Muscle layer of colon (tissue), 2 donors: ENCODE data around the gene STK10.

Experiments used
- H3K27ac ChIP-seq: one replicate; pipeline ENCODE4 v1.7.0; 2013; ENCODE audit warnings: low read depth, mild to moderate bottlenecking, low read length, moderate library complexity
- H3K27me3 ChIP-seq, 2 donors: one replicate each; pipeline ENCODE4 v1.7.0; 2013; ENCODE audit warnings: low read length in 2 of 2, mild to moderate bottlenecking in 2 of 2; ENCODE audit not compliant: insufficient read depth in 2 of 2, control insufficient read depth in 1 of 2
- H3K36me3 ChIP-seq: one replicate; pipeline ENCODE4 v1.7.0; 2013; ENCODE audit warnings: mild to moderate bottlenecking, low read length; ENCODE audit not compliant: insufficient read depth
- H3K4me1 ChIP-seq: one replicate; pipeline ENCODE4 v1.7.0; 2013; ENCODE audit warnings: mild to moderate bottlenecking, low read length; ENCODE audit not compliant: insufficient read depth
- H3K4me3 ChIP-seq, 2 donors: one replicate each; pipeline ENCODE4 v1.7.0; 2013; ENCODE audit warnings: low read length in 2 of 2, low read depth in 1 of 2, mild to moderate bottlenecking in 1 of 2, moderate library complexity in 1 of 2
- H3K9ac ChIP-seq: one replicate; pipeline ENCODE4 v1.7.0; 2013; ENCODE audit warnings: low read length
- H3K9me3 ChIP-seq: one replicate; pipeline ENCODE4 v1.7.0; 2013; ENCODE audit warnings: mild to moderate bottlenecking, low read length
- donor health status: abdominal sarcoma.
- donor health status: Adenocarcinoma of cecum.

Gene STK10

DNA sequence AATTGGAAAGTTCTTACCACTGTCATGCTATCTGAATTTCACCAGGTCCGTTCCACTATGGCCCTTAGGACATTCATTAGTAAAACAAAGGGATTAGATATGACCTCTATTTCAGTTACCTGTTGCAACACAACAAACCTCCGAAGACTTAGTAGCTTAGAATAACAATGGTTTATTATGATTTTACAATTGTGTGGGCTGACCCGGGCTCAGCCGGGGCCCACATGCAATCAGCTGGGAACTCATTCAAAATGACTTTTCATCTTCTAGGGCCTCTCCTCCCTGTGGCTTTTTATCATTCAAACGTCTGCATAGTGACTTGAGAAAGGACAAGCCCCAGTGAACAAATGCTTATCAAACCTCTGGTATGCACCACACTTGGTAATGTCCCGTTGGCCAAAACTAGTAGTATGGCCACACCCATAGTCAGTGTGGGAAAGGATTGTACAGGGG lies 179.3 kb downstream of the STK10 start:
- H3K4me3 ChIP-seq: no peak overlapping the region
- H3K9me3 ChIP-seq: no peaks in the 10 kb centered on the region
- peaks cover 21% of the 10 kb centered on the region for H3K4me1 ChIP-seq
- no peak overlapping the region for H3K27ac ChIP-seq
- no peaks in the 10 kb centered on the region for H3K36me3 ChIP-seq
- H3K9ac ChIP-seq: no peak overlapping the region
- no peaks in the 10 kb centered on the region for H3K27me3 ChIP-seq

DNA sequence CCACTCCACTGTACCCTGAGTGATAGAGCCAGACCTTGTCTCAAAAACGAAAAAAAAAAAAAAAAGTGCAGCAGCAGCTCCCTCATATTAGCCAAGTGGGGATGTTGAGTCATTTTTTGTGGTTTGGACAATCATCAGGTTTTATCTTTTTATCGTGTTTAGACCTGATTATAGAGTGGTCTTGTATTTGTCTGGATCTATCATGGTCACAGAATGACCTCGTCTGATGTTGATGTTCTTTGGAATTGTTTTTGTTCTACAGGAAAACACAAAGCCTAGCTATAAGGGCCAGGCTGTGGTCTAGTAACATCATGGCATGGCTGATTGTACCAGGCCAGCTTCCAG lies 179.9 kb downstream of the STK10 start:
- Histone ChIP-seq H3K27ac (no peak overlapping the region), H3K9ac (no peak overlapping the region), H3K4me3 (no peak overlapping the region), H3K36me3 (no peaks in the 10 kb centered on the region), H3K27me3 (no peaks in the 10 kb centered on the region), H3K4me1 (peaks cover 27% of the 10 kb centered on the region), H3K9me3 (no peaks in the 10 kb centered on the region)

DNA sequence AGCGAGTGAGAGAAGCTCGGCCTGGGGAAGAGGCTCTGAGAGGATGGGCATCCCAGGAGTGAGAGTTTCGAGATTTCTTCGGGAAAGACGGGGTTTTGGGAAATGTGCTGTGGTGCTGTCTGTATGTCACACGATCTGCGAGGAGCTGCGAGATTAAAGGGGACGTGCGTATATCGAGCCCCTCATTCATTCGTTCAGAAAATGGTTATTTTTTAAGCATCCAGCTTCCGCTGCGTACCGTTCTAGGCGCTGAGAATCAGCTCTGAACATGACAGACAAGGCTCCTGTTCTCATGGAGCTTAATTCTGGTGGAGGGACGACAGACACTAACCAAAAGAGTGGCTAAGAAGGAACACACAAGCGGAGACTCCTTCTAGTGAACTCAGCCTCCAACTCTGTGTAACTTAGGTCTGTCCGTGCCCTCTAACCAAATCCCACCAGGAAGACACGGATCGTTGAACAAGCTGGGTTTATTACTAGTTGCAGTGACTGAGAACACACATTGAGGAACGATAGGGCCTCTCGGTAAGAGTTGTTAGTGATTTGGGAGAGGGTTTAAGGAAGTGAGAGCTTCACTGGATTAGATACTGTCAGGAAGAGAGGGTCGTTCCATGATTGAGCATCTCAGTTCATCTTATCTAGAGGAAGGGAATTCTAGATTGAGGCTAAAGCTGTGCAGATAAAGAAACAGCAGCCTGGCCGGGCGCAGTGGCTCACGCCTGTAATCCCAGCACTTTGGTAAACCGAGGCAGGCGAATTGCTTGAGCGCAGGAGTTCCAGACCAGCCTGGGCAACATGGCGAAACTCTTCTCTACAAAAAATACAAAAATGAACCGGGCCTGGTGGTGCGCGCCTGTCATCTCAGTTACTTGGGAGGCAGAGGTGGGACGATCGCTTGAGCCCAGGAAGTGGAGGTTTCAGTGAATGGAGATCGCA lies 180.6 kb downstream of the STK10 start:
- Histone ChIP-seq H3K36me3 (no peaks in the 10 kb centered on the region), H3K9ac (peak overlapping the region; percentile 94), H3K9me3 (no peaks in the 10 kb centered on the region), H3K4me1 (peaks cover 27% of the 10 kb centered on the region), H3K27ac (peak overlapping the region; percentile 94), H3K4me3 (peak overlapping the region; percentile 89 to 99), H3K27me3 (no peaks in the 10 kb centered on the region)

DNA sequence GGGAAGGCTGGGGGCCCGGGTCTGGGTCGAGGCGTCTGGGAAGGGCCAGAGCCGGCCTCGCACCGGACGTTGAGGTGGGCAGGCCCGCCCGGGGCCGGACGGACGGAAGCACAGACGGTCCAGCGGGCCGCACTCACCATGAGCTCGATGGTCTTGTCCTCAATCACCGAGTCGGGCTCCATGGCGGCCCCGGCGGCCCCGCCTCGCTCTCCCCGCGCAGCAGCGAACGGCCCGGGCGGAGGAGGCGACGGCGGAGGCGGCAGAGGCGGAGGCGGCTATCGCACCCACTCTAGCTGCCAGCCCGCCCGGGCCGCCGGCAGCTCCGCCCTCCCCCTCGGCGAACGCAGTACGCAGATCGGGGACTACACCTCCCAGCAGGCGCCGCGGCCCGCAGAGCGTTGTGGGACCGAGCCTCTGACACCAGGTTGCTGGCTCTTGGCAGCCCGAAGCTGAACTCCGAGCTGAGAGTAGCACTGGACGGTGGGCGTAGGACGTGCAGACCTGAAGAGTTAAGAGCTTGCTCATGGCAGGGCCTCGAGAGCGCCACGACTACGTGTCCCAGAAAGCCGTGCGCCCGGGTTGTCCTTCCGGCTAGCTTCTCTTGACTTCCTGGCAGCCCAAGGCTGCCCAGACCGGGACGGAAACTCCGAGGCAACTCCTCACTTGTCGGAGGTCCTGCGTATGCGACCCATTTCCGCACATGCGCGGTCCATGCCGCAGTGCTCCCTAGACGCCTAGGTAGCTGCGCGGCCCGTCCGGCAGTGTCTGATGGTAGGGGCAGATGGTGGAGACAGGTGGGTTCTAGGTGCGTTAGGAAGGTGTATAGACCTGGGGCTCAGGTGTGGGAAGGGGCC lies 181.5 kb downstream of the STK10 start, which contains the start of gene FBXW11:
Gene FBXW11 (minus strand): TSS at position 318 of the 854 bp plus-strand sequence. CDS start 136 bp downstream, at position 182.
- Histone ChIP-seq H3K9me3 (no peaks in the 10 kb centered on the region), H3K9ac (peak within 1 kb of the TSS; percentile 94), H3K27ac (peak within 1 kb of the TSS; percentile 94), H3K27me3 (no peaks in the 10 kb centered on the region), H3K36me3 (no peaks in the 10 kb centered on the region), H3K4me3 (peak within 1 kb of the TSS; percentile 89 to 99), H3K4me1 (peaks cover 31% of the 10 kb centered on the region)

DNA sequence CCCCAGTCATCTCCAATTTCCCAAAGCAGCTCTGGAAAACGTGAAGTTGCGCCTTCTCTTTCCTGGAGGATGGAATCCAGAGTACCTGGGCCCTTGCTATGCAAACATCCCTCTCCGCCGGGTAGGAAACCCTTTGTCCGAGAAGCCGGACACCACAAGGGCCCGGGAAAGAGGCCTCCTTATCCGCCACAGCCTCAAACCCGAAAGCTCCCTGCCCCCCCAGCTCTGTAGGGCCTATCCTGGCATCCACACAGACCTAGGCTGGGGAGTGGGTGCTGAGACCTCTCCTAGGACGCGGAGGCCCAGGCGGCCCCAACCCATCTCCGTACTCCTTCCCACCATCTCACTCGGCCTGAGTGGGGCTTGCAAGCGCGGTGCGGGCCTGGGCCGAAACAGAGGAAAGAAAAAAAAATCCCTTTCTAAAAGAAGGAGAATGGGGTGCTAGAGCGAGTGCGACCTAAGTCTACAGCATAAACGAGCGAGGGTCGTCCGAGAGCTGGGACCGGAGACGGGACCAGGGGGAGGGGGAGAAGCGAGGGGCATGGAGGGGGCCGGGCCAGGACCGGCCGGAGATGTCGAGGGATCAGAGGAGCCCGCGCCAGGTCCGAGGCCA lies 182.2 kb downstream of the STK10 start:
- Histone ChIP-seq H3K27me3 (no peaks in the 10 kb centered on the region), H3K4me1 (peaks cover 33% of the 10 kb centered on the region), H3K9ac (peak overlapping the region; percentile 94), H3K27ac (peak overlapping the region; percentile 94), H3K36me3 (no peaks in the 10 kb centered on the region), H3K9me3 (no peaks in the 10 kb centered on the region), H3K4me3 (peak overlapping the region; percentile 89 to 99)

DNA sequence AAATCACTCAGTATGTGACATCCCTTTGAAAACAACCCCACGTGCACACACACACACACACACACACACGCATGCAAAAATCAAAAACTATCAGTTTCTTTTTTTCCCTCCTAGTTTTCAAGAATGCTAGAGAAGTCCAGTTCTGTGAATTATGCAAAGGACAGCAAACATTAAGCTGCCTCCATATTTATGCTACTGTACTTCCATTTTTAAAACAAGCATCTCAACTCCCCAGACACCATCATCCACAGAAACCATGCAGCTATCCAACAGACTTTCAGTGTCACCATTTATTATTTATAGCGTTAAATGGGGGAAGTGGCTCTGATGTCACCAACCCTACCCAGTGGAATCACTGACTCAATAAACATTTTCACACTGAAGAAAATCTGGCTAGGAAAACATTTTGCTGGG lies 183.2 kb downstream of the STK10 start:
- H3K36me3 ChIP-seq: no peaks in the 10 kb centered on the region
- H3K27ac ChIP-seq: peak overlapping the region; percentile 94
- H3K9ac ChIP-seq: peak overlapping the region; percentile 94
- peak overlapping the region; percentile 89 to 99 for H3K4me3 ChIP-seq
- H3K9me3 ChIP-seq: no peaks in the 10 kb centered on the region
- no peaks in the 10 kb centered on the region for H3K27me3 ChIP-seq
- peaks cover 43% of the 10 kb centered on the region for H3K4me1 ChIP-seq

DNA sequence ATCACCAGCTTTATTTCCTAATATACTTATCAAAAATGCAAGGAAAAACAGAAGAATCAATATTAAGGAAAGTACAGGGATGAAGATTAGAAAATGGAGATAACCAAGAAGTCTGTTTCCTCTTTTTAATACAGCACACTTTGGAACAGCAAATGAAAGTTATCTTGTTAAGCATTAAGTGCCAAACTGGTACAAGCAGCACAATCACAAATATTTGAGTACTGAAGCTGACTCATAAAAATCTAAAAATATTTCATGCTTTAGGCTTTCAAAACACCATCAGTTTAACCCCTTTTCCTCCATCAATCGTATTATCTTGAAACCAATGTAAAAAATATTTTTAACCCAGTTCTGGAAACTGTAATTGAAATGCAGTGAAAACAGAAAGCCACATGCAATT lies 184.3 kb downstream of the STK10 start:
- Histone ChIP-seq H3K9ac (no peak overlapping the region), H3K27ac (no peak overlapping the region), H3K4me1 (peaks cover 44% of the 10 kb centered on the region), H3K27me3 (no peaks in the 10 kb centered on the region), H3K36me3 (no peaks in the 10 kb centered on the region), H3K9me3 (no peaks in the 10 kb centered on the region), H3K4me3 (no peak overlapping the region)

DNA sequence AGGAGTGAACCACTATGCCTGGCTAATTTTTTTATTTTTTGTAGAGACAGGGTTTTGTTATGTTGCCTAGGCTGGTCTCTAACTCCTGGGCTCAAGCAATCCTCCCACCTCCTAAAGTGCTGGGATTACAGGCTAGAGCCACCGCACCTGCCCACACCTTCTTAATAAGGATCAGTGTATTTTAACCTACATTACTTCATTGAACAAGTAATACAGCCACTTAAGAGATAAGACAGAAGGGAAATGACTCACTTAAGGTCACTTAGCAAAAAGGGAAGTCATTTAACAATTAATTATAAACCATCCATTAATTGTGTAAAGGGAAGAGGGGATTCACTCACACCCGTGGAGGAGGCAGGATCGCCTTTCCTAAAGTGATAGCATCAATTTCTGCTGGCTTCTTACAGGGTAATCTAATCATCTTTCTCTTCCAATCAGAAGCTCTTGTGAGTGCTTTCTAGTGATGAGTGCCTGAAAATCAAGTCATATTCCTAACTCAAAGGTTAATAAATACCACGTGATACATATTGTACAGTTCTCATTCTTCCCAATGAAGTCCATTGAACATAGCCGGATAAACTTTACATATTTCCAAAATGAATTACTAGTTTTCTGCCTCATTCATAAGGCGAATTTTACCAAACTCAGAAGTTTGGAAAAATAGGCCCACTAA lies 185.0 kb downstream of the STK10 start:
- Histone ChIP-seq H3K9me3 (no peaks in the 10 kb centered on the region), H3K36me3 (no peaks in the 10 kb centered on the region), H3K4me1 (peaks cover 44% of the 10 kb centered on the region), H3K9ac (no peak overlapping the region), H3K27ac (no peak overlapping the region), H3K4me3 (no peak overlapping the region), H3K27me3 (no peaks in the 10 kb centered on the region)

DNA sequence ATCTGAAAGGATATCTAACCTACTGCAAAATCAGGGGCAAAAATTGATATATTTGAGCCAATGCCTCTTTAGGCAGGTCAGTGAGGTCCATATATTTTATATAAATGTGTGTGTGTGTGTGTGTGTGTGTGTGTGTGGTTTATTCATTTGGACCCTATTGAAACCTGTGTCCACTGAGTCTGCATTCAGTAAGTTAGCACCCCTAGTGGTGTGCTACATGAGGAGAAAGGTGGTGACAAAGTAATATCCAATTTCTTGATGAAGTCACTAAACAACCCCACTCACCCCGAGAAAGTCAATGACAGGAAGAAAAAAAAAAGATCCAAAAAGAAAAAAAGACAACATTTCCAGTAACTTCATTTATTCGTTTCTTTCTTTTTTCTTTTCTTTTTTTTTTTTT lies 185.7 kb downstream of the STK10 start:
- Histone ChIP-seq H3K4me1 (peaks cover 41% of the 10 kb centered on the region), H3K4me3 (no peak overlapping the region), H3K9me3 (no peaks in the 10 kb centered on the region), H3K27me3 (no peaks in the 10 kb centered on the region), H3K27ac (no peak overlapping the region), H3K9ac (no peak overlapping the region), H3K36me3 (no peaks in the 10 kb centered on the region)

DNA sequence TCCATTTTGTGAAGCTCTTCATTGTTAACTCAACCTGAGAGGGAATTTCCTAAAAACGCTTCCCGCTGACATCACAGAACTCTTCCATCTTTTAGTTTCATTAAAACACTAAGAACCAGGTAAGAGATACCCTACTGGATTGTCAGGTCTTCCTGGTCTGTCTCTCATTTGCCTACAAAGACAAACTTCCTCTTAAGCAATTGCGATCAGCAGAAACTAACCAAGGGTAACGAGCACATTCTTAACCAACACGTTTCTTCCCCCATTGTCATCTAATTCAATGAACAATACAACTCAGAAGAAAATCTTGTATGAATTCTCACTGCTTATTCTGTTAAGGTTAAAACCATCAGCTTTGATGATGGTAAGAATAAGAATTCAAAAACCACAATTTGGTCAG lies 188.1 kb downstream of the STK10 start:
- Histone ChIP-seq H3K4me1 (peaks cover 45% of the 10 kb centered on the region), H3K9ac (no peak overlapping the region), H3K9me3 (no peaks in the 10 kb centered on the region), H3K4me3 (no peak overlapping the region), H3K27ac (no peak overlapping the region), H3K27me3 (no peaks in the 10 kb centered on the region), H3K36me3 (no peaks in the 10 kb centered on the region)

DNA sequence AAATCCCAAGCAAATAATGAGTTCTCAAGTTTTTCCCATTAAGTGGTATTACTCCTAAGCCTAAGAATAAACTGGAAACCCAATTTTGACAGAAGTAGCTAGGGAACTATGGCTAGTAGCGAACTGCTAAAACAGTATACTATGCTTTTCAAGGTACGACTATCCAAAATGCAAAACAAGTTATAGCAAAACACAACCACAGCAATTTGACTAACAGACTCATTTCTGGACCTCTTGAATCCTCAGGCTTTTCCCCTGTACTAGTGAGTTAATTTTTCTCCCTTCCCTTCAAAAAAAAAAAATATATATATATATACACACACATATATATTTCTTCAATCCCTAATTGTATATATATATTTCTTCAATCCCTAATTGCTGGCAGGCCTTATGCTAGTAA lies 188.9 kb downstream of the STK10 start:
- Histone ChIP-seq H3K4me1 (peaks cover 37% of the 10 kb centered on the region), H3K4me3 (no peak overlapping the region), H3K27ac (no peak overlapping the region), H3K36me3 (no peaks in the 10 kb centered on the region), H3K9ac (no peak overlapping the region), H3K27me3 (no peaks in the 10 kb centered on the region), H3K9me3 (no peaks in the 10 kb centered on the region)
